ENCODE data around the gene NDUFA11.

DNA sequence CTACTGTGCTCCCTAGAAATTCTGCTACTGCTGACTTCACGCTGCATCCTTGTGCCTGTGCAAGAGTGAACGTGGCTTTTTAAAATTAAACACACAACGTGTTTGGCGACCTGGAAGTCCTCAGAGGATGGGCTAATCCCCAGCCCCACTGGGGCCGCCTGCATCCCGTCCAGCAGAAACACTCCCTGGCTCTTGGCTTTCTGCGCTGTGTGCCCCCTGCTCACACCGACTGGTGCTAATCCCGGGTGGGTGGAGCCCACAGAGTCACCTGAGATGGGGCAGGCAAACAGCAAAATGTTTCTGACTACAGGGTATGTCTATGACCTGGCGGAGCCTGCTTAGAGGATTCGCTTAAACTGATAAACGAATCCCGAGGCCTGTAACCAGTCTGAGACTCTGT lies 25.6 kb upstream of the NDUFA11 start:
- TF ChIP-seq, protein P1, sequence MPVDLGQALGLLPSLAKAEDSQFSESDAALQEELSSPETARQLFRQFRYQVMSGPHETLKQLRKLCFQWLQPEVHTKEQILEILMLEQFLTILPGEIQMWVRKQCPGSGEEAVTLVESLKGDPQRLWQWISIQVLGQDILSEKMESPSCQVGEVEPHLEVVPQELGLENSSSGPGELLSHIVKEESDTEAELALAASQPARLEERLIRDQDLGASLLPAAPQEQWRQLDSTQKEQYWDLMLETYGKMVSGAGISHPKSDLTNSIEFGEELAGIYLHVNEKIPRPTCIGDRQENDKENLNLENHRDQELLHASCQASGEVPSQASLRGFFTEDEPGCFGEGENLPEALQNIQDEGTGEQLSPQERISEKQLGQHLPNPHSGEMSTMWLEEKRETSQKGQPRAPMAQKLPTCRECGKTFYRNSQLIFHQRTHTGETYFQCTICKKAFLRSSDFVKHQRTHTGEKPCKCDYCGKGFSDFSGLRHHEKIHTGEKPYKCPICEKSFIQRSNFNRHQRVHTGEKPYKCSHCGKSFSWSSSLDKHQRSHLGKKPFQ (tag by site-specific recombination; IDR thresholded peaks at IDR 0.05) = no peak
- TF ChIP-seq, protein P2, sequence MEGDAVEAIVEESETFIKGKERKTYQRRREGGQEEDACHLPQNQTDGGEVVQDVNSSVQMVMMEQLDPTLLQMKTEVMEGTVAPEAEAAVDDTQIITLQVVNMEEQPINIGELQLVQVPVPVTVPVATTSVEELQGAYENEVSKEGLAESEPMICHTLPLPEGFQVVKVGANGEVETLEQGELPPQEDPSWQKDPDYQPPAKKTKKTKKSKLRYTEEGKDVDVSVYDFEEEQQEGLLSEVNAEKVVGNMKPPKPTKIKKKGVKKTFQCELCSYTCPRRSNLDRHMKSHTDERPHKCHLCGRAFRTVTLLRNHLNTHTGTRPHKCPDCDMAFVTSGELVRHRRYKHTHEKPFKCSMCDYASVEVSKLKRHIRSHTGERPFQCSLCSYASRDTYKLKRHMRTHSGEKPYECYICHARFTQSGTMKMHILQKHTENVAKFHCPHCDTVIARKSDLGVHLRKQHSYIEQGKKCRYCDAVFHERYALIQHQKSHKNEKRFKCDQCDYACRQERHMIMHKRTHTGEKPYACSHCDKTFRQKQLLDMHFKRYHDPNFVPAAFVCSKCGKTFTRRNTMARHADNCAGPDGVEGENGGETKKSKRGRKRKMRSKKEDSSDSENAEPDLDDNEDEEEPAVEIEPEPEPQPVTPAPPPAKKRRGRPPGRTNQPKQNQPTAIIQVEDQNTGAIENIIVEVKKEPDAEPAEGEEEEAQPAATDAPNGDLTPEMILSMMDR (tag by site-specific recombination; IDR thresholded peaks at IDR 0.05) = no peak
- TF ChIP-seq ZFP3 (tag by site-specific recombination; IDR thresholded peaks at IDR 0.05; ENCODE audit: low read depth) = no peak
- no peak for TF ChIP-seq ZBTB1 (tag by site-specific recombination; IDR thresholded peaks at IDR 0.05)
- TF ChIP-seq, protein P3, sequence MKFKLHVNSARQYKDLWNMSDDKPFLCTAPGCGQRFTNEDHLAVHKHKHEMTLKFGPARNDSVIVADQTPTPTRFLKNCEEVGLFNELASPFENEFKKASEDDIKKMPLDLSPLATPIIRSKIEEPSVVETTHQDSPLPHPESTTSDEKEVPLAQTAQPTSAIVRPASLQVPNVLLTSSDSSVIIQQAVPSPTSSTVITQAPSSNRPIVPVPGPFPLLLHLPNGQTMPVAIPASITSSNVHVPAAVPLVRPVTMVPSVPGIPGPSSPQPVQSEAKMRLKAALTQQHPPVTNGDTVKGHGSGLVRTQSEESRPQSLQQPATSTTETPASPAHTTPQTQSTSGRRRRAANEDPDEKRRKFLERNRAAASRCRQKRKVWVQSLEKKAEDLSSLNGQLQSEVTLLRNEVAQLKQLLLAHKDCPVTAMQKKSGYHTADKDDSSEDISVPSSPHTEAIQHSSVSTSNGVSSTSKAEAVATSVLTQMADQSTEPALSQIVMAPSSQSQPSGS (tag by site-specific recombination; IDR thresholded peaks at IDR 0.05; ENCODE audit: low read depth) = no peak
- TF ChIP-seq, protein P4, sequence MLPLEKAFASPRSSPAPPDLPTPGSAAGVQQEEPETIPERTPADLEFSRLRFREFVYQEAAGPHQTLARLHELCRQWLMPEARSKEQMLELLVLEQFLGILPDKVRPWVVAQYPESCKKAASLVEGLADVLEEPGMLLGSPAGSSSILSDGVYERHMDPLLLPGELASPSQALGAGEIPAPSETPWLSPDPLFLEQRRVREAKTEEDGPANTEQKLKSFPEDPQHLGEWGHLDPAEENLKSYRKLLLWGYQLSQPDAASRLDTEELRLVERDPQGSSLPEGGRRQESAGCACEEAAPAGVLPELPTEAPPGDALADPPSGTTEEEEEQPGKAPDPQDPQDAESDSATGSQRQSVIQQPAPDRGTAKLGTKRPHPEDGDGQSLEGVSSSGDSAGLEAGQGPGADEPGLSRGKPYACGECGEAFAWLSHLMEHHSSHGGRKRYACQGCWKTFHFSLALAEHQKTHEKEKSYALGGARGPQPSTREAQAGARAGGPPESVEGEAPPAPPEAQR (tag by site-specific recombination; IDR thresholded peaks at IDR 0.05) = no peak
